ENCODE data around the gene AARS2. TPM values are rescaled to one million over a fixed set of nuclear protein-coding genes. Genes with fewer than 3 reads are reported as not detected.

Gene AARS2
- total and polyA plus RNA-seq, 10 of the 15 experiments (the other 5 are each of a cell fraction or from before 2014, with no cell fraction given): 0.71 to 18.3 (median 12.7) TPM

DNA sequence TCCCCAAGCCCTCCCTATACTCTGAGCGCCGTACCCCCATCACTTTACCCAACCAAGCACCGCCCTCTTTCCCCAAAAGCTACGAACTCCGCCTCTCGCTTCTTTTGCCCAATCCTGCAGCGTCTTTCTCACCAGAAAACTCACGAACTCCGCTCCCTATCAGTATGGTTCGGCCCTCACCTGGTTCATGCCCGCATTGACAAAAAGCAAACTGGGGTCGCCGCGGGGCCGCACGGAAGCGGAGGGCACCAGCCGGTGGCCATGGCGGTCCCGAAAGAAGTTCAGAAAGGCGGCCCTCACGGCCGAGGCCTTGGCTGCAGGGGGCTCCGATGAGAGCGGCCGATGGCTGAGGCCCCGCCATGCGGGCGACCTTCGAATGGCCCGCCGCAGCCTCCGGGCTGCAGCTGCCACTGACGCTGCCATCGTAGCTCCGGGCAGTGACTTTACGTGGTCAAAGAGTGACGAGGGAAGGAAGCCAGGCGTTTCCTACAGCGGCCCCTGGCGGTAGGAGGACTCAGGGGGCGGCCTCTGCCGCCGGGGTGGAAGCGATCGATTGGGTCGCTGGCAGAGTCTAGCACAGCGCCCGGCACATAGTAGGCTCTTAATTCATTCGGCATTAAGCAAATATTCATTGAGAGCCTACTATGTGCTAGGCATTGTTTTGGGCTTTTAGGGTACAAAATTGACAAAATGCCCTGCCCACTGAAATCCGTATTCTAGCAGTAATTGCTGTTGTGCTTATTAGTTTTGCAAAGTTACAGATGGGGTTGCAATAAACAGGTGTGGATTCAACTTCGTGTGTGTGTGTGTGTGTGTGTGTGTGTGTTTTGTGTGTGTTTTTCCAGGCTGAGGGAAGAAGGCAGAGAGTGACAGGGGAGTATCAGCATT lies at the start of gene AARS2 (continued):
- TF ChIP-seq, protein P1, sequence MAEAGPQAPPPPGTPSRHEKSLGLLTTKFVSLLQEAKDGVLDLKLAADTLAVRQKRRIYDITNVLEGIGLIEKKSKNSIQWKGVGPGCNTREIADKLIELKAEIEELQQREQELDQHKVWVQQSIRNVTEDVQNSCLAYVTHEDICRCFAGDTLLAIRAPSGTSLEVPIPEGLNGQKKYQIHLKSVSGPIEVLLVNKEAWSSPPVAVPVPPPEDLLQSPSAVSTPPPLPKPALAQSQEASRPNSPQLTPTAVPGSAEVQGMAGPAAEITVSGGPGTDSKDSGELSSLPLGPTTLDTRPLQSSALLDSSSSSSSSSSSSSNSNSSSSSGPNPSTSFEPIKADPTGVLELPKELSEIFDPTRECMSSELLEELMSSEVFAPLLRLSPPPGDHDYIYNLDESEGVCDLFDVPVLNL (IDR thresholded peaks at IDR 0.05; ENCODE audit: low read depth, low read length): peak; percentile 90
- TF ChIP-seq, protein P2, sequence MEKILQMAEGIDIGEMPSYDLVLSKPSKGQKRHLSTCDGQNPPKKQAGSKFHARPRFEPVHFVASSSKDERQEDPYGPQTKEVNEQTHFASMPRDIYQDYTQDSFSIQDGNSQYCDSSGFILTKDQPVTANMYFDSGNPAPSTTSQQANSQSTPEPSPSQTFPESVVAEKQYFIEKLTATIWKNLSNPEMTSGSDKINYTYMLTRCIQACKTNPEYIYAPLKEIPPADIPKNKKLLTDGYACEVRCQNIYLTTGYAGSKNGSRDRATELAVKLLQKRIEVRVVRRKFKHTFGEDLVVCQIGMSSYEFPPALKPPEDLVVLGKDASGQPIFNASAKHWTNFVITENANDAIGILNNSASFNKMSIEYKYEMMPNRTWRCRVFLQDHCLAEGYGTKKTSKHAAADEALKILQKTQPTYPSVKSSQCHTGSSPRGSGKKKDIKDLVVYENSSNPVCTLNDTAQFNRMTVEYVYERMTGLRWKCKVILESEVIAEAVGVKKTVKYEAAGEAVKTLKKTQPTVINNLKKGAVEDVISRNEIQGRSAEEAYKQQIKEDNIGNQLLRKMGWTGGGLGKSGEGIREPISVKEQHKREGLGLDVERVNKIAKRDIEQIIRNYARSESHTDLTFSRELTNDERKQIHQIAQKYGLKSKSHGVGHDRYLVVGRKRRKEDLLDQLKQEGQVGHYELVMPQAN (conservative IDR thresholded peaks at IDR 0.05): peak; percentile 98
- TF ChIP-seq, protein P3, sequence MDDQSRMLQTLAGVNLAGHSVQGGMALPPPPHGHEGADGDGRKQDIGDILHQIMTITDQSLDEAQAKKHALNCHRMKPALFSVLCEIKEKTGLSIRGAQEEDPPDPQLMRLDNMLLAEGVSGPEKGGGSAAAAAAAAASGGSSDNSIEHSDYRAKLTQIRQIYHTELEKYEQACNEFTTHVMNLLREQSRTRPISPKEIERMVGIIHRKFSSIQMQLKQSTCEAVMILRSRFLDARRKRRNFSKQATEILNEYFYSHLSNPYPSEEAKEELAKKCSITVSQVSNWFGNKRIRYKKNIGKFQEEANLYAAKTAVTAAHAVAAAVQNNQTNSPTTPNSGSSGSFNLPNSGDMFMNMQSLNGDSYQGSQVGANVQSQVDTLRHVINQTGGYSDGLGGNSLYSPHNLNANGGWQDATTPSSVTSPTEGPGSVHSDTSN (IDR thresholded peaks at IDR 0.05; ENCODE audit: insufficient replicate concordance, low read depth, low read length): peak; percentile 61
- TF ChIP-seq, protein P4, sequence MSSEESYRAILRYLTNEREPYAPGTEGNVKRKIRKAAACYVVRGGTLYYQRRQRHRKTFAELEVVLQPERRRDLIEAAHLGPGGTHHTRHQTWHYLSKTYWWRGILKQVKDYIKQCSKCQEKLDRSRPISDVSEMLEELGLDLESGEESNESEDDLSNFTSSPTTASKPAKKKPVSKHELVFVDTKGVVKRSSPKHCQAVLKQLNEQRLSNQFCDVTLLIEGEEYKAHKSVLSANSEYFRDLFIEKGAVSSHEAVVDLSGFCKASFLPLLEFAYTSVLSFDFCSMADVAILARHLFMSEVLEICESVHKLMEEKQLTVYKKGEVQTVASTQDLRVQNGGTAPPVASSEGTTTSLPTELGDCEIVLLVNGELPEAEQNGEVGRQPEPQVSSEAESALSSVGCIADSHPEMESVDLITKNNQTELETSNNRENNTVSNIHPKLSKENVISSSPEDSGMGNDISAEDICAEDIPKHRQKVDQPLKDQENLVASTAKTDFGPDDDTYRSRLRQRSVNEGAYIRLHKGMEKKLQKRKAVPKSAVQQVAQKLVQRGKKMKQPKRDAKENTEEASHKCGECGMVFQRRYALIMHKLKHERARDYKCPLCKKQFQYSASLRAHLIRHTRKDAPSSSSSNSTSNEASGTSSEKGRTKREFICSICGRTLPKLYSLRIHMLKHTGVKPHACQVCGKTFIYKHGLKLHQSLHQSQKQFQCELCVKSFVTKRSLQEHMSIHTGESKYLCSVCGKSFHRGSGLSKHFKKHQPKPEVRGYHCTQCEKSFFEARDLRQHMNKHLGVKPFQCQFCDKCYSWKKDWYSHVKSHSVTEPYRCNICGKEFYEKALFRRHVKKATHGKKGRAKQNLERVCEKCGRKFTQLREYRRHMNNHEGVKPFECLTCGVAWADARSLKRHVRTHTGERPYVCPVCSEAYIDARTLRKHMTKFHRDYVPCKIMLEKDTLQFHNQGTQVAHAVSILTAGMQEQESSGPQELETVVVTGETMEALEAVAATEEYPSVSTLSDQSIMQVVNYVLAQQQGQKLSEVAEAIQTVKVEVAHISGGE (CRISPR knock-in tag; IDR thresholded peaks at IDR 0.05): no peak
- TF ChIP-seq ZBED1 (IDR thresholded peaks at IDR 0.05; ENCODE audit: borderline replicate concordance) (peak; percentile 53; the same call in 1 of the 2 replicates), CREM (IDR thresholded peaks at IDR 0.05; ENCODE audit: low read depth) (peak; percentile 96), ZNF207 (IDR thresholded peaks at IDR 0.05; ENCODE audit: borderline replicate concordance) (peak; percentile 82; the same call in 1 of the 2 replicates), KDM1A (IDR thresholded peaks at IDR 0.05; ENCODE audit: borderline replicate concordance) (no peak), BMI1 (IDR thresholded peaks at IDR 0.05; ENCODE audit: borderline replicate concordance) (peak; percentile 79; the same call in 1 of the 2 replicates), NBN (IDR thresholded peaks at IDR 0.05) (peak; percentile 89), CBX5 (IDR thresholded peaks at IDR 0.05; ENCODE audit: low read depth) (peak; percentile 91; the same call in 1 of the 2 replicates), NFYB (IDR thresholded peaks at IDR 0.05; ENCODE audit: insufficient read depth, low read depth, low read length) (no peak), CEBPB (IDR thresholded peaks at IDR 0.05; ENCODE audit: borderline replicate concordance in 1 of 2, low read depth in 2 of 2, low read length in 2 of 2) (no peak), BCL11A (IDR thresholded peaks at IDR 0.05; ENCODE audit: low read depth, low read length) (no peak), HDAC6 (IDR thresholded peaks at IDR 0.05; ENCODE audit: unreplicated experiment) (no peak)
- TF ChIP-seq, protein P5, sequence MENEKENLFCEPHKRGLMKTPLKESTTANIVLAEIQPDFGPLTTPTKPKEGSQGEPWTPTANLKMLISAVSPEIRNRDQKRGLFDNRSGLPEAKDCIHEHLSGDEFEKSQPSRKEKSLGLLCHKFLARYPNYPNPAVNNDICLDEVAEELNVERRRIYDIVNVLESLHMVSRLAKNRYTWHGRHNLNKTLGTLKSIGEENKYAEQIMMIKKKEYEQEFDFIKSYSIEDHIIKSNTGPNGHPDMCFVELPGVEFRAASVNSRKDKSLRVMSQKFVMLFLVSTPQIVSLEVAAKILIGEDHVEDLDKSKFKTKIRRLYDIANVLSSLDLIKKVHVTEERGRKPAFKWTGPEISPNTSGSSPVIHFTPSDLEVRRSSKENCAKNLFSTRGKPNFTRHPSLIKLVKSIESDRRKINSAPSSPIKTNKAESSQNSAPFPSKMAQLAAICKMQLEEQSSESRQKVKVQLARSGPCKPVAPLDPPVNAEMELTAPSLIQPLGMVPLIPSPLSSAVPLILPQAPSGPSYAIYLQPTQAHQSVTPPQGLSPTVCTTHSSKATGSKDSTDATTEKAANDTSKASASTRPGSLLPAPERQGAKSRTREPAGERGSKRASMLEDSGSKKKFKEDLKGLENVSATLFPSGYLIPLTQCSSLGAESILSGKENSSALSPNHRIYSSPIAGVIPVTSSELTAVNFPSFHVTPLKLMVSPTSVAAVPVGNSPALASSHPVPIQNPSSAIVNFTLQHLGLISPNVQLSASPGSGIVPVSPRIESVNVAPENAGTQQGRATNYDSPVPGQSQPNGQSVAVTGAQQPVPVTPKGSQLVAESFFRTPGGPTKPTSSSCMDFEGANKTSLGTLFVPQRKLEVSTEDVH (IDR thresholded peaks at IDR 0.05; ENCODE audit: low read depth, partially characterized antibody): no peak
